PFSK-1 (cell line): Measurements from ENCODE around the gene TGFB2.

Source experiments
- POLR2AphosphoS5 ChIP-seq: IDR thresholded peaks from 2 replicates; pipeline ENCODE4 v1.6.1; 2012; ENCODE audit warnings: low read depth, mild to moderate bottlenecking, control low read depth, low read length, moderate library complexity
- TAF1 ChIP-seq: IDR thresholded peaks from 2 replicates; pipeline ENCODE4 v1.6.1; 2012; ENCODE audit warnings: low read length, control low read depth, borderline replicate concordance; ENCODE audit not compliant: insufficient read depth

- TF ChIP-seq POLR2AphosphoS5 (no peak), TAF1 (no peak)
These were observed 90.4 kb downstream of the TGFB2 start for GRCh38 chr1:218435528-218435927.
